Measurements from ENCODE around the gene MAB21L3.

DNA sequence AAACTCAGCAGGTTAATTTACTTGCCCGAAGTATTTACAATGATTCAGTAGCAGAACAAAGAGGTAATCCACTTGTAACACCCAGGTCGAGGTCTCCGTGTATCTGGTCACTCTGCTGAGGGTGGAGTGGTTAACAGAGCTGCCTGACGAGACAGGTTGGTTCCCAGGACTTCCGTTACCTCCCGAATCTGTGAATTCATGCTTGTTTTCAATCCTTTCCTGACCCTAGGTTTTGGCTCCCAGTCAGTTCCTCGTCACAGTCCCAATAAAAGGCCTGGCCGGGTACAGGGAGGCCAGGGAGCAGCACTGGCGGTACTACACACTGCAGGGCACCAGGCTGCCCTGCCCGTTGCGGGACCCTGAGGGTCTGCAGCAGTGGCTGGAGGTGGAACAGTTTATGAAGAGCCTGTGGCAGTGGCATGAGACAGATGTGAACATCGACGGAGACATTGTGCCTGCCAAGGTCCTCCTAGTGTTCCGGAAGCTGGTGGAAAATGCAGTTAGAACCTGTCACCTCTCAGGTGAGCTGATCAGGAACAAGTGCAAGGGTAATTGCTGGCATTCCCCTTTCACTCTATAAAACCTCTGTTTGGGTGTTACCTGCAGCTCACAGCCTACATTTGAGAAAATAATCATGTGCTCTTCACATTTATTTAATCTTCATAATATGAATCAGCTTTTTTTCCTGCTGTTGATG lies 12.8 kb downstream of the MAB21L3 start:
- no peak for TF ChIP-seq CTCF (IDR thresholded peaks at IDR 0.05)
- TF ChIP-seq POLR2A (IDR thresholded peaks at IDR 0.05) = peak; percentile 37
